ENCODE data around the gene TRAK2.
"Not testable (repeated sequence)": the region's sequence is repeated elsewhere in the genome, so short reads cannot be mapped to it uniquely, and the experiment has no call there.

TRAK2 gene

DNA sequence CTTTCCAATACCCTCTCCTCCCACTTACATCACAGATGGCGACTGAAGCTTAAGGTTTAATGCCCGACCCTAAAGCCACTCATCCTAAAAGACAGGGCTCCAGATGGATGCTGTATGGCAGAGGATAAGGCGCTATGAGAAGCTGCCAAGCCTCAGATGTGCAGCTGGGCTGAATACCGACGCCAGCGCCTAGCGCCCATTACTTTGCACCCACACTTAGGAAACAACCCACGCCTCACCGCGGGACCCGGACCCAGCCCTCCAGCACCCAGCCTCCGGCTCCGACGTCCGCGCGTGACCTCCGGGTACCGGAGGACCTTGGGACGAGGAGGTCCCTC is 335 bp downstream of the TRAK2 start:
- DNase-seq: no peak

DNA sequence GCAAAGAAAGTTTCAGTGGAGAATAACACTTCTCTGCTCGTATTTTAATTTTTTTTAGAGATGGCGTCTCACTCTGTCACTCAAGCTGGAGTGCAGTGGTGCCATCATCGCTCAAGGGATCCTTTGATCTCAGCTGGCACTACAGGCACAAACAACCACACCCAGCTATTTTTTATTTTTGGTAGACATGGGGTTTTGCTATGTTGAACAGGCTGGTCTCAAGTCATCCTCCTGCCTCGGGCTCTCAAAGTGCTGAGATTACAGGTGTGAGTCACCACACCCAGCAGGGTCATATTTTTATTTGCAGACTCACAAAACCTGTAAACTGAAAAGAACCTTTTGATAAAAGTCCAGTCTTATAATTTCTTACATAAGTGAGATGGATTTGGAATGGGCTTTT is 2.6 kb downstream of the TRAK2 start:
- DNase-seq: no peak

DNA sequence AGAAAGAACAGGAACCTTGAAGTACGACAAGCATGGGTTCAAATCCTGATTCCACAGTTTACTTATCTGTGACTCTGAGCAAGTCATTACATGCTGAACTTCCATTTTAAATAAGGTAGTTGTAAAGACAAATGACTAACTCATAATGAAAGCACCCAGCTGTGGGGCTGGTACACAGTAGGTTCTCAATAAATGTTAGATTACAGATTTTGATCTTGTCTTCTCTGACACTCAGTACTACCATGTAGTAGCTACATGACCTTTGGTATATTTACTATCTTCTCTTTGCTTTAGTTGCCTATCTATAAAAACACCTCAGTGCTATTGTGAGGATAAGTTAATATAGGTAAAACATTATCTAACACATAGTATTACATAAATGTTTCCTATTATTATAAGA is 3.2 kb downstream of the TRAK2 start:
- DNase-seq: no peak

DNA sequence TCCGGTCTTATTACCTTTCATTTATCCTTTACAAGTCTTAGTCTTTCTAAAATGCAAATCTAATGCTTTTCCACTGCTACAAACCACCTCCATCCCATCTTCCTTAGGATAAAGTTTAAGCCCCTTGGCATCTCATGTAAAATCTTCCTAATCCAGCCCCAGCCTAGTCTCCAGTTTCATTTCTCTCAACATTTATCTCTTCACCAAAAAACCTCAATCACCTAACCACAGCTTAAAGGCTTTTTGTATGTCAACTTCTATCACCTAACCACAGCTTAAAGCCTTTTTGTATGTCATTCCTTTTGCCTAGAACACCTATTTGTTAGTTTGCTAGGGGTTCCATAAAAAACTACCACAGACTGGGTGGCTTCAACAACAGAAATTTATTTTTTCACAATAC is 4.2 kb downstream of the TRAK2 start:
- DNase-seq: no peak

DNA sequence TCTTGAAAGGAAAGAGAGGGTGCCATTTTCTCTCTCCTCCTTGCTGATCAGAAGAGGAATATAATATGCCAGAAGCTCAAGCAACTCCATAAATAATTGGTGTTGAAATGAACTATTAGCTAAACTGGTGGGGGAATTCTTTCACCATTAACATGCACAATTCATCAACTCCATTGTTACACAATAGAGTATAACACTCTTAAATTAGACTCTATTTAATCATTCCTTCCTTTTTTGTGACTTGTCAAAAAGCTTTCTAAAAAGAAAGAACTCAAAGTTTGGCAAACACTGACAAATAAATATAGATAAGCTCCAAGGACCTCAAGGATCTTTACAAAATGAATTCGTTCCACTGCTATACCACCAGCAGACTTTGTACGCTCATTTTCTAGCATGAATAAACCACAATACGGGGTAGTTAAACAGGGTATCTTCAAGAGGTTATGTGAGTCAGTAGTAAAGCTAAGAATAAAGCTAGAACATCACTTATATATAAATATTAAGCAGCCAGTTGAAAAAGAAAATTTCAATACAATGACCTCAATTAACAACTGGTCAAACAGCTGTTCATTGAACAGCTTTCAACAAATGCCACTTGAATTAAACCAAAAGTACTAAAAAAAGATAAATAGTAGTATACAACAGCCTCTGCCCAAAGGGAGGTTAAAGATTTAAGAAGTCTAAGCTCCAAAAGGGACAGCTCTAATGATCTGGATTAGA is 6.4 kb downstream of the TRAK2 start:
- DNase-seq: no peak

DNA sequence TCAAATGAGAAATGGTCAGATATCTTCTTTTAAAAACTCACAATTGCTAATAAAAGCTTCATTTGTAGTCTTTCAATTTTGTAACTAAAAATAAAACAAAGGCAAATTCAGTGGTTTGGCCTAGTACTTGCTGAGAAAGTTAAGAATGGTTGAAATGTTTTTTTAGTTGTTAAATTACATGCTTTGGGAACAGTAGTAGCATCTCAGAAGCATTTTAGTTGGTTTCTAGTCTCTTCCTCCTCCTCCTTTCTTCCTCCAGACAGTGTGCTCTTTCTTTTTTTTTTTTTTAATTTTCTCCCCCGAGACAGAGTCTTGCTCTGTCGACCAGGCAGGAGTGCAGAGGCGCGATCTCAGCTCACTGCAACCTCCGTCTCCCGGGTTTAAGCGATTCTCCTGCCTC is 9.8 kb downstream of the TRAK2 start:
- no peak for DNase-seq

DNA sequence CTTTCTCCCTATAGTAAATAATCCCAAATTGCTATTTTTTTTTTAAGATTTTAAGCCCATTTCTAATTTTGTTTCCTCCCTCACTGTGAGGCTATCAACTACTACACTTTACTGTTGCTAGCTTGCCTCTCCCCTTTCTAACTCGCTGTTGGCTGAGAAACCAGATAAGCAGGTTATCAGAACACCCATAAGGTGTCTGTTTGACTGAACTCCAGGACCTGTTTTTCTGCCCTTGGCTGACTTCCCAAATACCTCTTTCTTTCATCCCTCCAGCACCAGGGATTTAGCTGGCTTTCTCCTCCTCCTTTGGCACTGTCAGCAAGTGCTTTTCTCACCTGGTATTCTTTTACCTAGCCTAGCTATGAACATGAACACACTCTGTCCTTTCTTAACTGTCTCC is 11.1 kb downstream of the TRAK2 start:
- no peak for DNase-seq

DNA sequence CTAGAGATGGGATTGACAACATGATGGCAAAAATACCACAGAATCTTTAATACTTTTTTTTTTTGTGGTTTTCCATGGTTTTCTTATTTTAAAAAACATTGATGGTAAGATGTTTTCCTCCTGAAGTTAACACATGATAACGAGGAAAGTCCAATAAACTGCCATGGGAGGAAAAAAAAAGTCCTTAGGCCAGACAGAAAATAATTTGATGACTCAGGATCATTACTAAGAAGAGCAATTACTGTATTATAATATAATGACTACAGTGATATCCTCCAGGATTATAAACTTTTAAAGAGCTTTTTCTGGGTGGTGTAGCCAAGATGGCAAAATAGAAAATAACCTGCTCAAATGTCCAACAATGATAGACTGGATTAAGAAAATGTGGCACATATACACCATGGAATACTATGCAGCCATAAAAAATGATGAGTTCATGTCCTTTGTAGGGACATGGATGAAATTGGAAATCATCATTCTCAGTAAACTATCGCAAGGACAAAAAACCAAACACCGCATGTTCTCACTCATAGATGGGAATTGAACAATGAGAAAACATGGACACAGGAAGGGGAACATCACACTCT is 11.8 kb downstream of the TRAK2 start:
- DNase-seq: not testable (repeated sequence)

DNA sequence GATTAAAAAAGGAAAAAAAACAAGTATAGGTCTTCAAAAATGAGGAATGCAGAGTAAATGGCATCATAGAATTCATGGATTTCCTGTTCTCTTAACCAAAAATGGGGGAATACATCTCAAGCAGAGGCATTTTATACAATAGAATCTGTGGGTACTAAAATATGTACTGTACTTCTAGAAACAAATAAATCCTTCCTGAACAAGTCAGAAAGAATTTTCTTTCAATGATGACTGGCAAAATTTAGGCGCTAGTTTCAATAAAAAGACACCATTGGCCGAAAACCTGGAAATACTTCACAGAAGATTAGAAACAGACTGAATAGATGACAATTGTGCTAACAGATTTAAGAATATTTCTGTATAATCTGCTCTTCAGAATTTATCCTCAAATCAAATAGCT is 15.1 kb downstream of the TRAK2 start:
- no peak for DNase-seq

DNA sequence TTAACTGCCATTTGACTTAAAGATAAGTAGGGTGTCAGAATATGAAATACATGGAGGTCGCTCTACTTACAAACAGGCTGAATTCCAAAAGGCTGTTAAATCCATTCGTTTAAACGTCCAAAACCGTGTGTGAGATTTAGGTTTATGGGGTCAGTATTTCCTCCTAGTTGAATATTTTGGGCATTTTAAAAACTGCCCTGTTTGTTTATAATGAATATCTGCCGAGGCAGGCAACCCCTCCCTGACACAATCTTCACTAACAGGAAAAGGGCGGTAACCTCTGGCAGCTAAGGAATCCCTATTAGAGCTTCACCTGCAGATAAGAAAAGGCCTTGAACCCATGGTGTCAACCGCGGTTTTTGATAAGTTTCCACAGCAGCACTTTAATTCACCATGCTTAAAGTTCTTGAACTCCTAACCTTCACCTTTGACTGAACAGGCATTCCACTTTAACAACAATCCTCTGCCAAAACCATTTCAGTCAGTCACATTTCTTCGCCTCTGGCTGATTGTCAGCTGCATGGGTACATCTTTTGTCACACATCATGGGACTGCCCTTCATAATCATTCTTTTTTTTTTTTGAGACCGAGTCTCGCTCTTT is 17.8 kb downstream of the TRAK2 start:
- no peak for DNase-seq

DNA sequence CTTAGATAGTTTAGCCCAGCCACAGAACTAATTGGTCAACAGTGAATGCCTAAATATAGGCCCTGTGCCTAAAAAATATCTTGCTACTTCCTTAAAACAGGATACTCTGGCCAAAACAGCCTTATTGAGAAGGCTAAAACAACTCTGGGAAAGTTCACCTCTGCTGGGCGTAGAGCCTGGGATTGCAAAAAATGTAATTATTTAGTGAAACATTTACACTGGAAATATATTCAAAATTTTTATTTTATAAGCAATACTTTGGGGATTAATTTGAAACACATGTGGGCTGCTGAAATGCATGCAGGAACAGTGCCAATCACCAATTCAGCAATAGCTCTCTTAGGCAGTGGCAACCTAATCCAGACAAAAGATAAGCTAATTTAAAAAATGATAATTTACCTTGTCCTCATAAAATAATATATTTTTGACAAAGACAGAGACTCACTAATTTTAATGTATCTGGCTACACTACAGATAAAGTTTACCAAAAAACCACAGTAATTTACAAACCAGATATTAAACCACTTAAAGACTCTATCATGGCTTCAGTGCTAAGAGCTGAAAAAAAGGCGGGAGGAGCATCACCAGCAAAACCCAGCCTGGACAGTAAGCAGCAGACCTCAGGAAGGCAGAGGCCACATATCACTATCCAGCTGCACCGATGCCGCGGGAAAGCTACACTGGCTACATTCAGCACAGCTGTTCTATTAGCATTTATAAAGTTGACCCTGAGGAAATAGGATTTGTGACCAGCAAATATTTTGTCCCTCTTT is 18.5 kb downstream of the TRAK2 start:
- DNase-seq: no peak

DNA sequence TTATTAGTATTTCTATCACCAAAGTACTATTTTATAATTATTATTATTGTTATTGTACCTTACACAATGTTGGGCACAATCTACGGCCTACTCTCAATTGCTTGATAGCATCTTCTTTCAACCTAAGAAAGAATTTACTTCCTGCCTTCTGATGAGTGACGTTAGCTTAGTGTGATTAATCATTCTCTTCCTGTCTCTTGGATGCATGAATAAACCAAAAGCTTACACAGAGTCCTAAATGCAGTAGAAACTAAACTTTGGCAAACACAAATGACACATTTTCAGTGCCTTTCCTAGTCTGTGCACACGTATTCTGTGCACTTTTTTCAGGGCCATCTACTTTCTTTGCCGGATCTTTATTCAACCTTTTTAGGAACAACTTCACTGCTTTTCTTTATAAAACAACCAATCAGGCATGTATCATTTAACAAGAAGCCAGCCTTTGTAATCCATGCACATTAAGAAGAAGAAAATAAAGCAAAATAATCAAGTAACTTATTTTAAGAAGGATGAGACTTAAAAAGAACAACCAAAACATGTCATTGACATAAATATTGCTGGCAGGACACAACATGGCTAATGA is 19.1 kb downstream of the TRAK2 start:
- DNase-seq: no peak

DNA sequence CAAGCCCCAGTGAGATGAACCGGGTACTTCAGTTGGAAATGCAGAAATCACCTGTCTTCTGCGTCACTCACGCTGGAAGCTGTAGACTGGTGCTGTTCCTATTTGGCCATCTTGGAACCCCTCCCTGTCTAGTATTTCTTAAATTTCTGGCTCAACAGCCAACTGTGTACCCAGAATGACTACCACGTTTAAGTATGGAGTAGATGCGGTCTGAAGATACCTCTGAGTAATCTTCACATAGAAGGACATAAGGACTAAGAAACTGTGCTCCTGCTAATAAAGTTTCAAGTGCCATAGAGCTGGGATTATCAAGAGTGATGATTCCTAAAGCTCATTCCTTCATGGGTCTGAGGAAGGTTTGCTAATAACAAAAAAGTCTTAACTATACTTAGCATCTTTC is 20.4 kb downstream of the TRAK2 start:
- DNase-seq: no peak

DNA sequence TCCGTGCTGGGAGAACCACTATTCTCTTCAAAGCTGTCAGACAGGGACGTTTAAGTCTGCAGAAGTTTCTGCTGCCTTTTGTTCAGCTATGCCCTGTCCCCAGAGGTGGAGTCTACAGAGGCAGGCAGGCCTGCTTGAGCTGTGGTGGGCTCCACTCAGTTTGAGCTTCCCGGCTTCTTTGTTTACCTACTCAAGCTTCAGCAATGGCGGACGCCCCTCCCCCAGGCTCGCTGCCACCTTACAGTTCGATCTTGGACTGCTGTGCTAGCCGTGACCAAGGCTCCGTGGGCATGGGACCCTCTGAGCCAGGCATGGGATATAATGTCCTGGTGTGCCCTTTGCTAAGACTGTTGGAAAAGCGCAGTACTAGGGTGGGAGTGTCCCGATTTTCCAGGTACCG is 20.9 kb downstream of the TRAK2 start:
- DNase-seq: not testable (repeated sequence)

DNA sequence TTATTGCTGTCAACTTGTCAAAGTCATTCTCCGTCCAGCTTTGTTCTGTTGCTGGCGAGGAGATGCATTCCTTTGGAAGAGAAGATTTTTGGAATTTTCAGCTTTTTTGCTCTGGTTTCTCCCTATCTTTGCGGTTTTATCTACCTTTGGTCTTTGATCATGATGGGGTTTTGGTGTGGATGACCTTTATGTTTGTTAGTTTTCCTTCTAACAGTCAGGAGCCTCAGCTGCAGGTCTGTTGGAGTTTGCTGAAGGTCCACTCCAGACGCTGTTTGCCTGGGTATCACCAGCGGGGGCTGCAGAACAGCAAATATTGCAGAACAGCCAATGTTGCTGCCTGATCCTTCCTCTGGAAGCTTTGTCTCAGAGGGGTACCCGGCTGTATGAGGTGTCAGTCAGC is 21.4 kb downstream of the TRAK2 start:
- DNase-seq: not testable (repeated sequence)

DNA sequence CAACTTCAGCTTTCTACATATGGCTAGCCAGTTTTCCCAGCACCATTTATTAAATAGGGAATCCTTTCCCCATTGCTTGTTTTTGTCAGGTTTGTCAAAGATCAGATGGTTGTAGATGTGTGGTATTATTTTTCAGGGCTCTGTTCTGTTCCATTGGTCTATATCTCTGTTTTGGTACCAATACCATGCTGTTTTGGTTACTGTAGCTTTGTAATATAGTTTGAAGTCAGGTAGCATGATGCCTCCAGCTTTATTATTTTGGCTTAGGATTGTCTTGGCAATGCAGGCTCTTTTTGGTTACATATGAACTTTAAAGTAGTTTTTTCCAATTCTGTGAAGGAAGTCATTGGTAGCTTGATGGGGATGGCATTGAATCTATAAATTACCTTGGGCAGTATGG is 22.9 kb downstream of the TRAK2 start:
- DNase-seq: not testable (repeated sequence)

DNA sequence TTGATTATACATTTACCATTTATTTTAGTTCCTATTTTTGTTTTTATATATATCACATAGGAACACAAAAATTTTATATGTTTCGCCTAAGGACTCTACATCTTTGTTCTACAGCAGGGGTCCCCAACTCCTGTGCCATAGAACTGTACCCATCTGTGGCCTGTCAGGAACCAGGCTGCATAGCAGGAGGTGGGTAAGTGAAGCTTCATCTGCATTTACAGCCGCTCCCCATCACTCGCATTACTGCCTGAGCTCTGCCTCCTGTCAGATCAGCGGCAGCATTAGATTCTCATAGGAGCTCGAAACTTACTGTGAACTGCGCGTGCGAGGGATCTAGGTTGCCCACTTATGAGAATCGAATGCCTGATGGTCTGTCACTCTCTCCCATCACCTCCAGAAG is 25.3 kb downstream of the TRAK2 start:
- no peak for DNase-seq

DNA sequence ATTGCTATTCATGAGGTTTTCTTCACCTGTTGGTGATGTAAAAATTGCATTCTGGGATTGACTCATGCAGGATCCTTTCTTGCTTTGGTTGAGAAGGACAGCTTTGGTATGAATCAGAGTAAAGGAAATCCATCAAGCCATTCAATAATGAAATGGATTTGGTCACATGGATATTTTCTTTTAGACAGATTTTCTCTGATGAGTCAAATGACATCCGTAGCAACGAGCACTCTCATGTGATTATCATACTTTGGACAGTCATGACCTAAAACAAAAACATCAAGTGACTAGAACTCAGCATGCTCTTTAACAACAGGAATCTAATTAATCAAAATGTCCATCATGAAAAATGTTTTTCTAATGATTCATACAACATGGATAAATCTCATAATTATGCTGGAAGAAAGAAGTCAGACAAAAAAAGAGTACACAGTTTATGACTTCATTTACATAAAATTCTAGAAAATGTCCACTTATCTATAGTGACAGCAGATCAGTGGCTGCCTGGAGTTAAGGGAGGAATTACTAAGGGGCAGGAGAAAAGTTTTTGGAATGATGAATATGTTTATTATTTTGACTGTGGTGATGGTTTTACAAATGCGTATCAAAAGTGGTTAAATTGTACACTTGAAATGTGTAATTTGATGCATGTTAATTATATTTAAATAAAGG is 30.7 kb downstream of the TRAK2 start:
- no peak for DNase-seq

DNA sequence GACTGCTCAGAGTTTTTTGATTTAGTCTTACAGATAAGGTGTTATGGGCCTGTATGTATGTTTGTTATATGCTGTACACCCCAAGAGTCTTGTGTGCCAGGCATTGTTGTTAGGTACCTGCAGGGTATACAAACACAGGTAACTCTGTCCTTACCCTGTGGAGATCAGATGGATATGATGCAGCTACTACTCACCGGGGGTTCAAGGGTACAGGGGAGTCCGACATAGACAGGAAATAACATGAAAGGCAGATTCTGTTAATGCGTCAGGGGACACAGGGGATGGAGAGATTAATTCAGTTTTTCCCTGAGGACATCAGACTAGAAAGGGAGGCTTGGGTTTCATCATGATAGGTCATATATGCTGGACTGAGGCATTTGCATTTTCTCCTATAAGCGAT is 31.3 kb downstream of the TRAK2 start:
- no peak for DNase-seq

DNA sequence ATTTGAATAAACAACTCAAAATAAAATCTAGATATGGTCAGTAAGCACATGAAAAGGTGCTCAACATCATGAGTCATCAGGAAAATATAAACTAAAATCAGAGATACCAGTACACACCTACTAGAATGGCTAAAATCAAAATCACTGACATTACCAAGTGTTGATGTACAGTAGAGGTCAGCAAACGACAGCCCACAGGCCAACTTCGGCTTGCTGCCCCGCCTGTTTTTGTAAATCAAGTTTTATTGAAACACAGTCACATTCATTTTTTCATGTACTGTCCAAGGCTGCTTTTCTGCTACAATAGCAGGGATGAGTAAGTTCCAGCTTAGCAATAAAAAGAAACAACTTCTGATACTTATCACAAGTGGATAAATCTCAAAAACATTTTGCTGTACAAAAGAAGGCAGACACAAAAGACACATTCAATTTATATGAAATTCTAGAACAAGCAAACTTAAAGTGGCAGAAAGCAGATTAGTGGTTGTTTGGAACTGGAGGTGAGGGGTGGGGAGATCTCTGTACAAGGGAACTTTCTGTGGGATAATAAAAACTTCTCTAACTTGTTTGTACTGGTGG is 32.1 kb downstream of the TRAK2 start:
- DNase-seq: no peak

DNA sequence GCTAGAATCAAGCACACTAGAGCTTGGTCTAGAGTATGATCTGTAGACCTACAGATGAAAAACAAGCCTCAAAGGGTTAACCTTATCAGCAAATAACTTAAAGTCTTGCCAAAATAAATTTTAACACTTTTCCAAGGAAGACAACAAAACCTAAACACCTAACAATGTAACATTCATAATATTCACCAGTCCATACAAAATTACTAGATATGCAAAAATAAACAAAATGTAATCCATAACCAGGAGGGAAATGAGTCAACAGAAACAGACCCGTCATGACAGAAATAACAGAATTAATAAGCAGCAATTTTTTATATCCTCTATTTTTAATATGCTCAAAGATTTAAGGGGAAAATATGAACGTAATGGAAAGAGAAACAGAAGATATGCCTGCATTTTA is 36.1 kb downstream of the TRAK2 start:
- no peak for DNase-seq
